ENCODE results near the gene PRRC2B.
"Not testable (repeated sequence)": the region's sequence is repeated elsewhere in the genome, so short reads cannot be mapped to it uniquely, and the experiment has no call there.

PRRC2B gene

GRCh38 chr9:131396099-131396479 lies 2.2 kb downstream of the PRRC2B start:
- H3K27me3 ChIP-seq (ENCODE audit: low read depth); DNase-seq (ENCODE audit: low spot score in 2 of 2); in situ Hi-C loops (cut with MboI; ENCODE audit: low sequenced_read_pairs); H3K9me3 ChIP-seq: not testable (repeated sequence)
- peaks cover 43% of the 10 kb centered on the region for H3K4me1 ChIP-seq
- peak overlapping the region; percentile 54 for H3K4me3 ChIP-seq
- peaks cover 21% of the 10 kb centered on the region for H3K36me3 ChIP-seq (replicated peaks)

DNA sequence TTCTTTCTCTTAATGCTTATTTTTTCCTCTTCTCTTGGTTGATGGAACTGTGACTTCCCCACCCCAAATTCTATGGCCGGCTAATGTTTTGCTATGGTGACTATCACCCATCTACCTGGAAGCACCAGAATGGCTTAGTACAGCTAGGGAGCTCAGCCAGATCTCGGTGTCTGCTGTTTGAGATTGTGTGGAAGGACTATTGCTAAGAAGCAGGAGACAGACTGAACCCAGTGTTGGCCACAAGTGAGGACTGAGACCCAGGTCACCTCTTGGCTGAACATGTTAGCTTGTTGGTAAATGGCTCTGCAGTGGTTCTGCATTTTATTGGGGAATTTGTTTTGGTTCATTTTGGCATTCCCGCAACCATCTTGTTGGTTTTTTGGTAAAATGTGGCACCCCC lies 2.7 kb downstream of the PRRC2B start:
- Histone ChIP-seq H3K27me3 (ENCODE audit: low read depth) (no peaks in the 10 kb centered on the region), H3K4me3 (peak overlapping the region; percentile 54), H3K4me1 (peaks cover 46% of the 10 kb centered on the region), H3K9me3 (no peaks in the 10 kb centered on the region), H3K36me3 (replicated peaks) (peaks cover 21% of the 10 kb centered on the region)
- no peak for DNase-seq (ENCODE audit: low spot score in 2 of 2)
- in situ Hi-C loops (cut with MboI; ENCODE audit: low sequenced_read_pairs): no loop called here

DNA sequence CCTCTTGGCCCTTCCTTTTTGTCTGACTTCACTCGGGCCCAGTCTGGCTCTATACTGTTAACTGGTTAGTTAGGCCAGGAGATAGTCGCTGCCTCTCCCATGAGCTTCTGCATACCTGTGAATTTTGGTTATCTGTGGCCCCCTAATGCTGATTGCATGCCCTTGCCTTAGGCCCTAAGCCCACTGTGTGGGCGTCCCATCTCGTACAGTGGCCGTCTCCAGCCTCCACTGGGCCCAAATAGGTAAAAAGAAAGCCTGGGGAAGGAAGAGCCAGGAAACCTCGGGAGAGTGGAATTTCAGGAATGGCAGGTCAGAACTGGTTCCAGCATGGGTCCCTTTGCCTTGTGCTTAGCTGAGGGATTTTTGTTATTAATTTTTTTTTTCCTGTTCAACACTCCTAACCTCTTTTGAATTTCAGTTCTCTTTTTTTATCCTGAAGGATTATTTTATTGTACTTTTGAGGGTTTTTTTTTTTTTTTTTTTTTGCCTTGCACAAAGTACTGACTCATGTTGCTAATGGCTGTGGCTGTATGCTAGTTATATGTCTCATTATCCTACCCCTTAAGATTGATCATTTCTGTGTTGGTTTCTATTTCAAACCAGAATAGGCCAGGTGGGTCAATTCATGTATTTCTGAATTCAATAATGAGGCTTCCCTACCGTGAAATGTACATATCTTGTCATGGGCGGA lies 3.4 kb downstream of the PRRC2B start:
- peak in 1 of 2 experiments; percentile 50 for DNase-seq (ENCODE audit: low spot score in 2 of 2)
- no peaks in the 10 kb centered on the region for H3K27me3 ChIP-seq (ENCODE audit: low read depth)
- in situ Hi-C loops (cut with MboI; ENCODE audit: low sequenced_read_pairs): no loop called here
- H3K4me3 ChIP-seq: peak overlapping the region; percentile 54
- H3K9me3 ChIP-seq: no peaks in the 10 kb centered on the region
- H3K36me3 ChIP-seq (replicated peaks): peaks cover 21% of the 10 kb centered on the region
- H3K4me1 ChIP-seq: peaks cover 51% of the 10 kb centered on the region

DNA sequence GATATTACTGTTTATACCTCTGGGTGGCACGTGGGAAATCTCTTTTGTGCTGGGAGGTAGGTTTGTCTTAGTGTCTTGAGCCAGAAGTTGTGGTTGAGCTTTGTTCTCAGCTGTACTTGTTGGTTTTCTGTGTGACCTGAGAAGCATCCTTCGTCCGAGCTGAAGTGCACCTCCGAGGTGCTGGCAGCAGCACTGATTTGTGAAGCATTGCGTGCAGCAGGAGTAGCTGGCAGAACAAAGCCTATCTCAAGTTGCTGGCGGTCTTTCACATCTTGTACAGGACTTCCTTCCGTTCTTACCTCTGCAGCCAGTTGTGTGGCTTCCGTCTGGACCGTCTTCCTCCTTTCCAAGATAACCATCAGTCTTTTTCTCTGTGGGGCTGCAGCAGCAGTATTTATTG lies 4.3 kb downstream of the PRRC2B start:
- peaks cover 51% of the 10 kb centered on the region for H3K4me1 ChIP-seq
- DNase-seq (ENCODE audit: low spot score in 2 of 2): no peak
- H3K4me3 ChIP-seq: no peak overlapping the region
- H3K9me3 ChIP-seq: no peaks in the 10 kb centered on the region
- in situ Hi-C loops (cut with MboI; ENCODE audit: low sequenced_read_pairs): no loop called here
- peaks cover 24% of the 10 kb centered on the region for H3K36me3 ChIP-seq (replicated peaks)
- H3K27me3 ChIP-seq (ENCODE audit: low read depth): no peaks in the 10 kb centered on the region

DNA sequence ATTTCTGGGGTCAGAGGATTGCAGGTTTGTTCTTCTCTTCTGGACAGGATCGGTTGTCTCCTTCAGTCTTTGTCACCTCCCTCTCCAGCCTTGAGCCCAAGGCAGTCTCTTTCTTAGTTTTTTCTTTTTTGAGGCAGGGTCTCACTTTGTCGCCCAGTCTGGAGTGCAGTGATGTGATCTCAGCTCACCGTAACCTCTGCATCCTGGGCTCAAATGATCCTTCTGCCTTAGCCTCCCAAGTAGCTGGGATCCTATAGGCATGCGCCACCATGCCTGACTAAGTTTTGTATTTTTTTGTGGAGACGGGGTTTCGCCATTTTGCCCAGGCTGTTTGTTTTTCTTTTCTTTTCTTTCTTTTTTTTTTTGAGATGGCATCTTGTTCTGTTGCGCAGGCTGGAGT lies 6.1 kb downstream of the PRRC2B start:
- Histone ChIP-seq H3K27me3 (ENCODE audit: low read depth) (no peaks in the 10 kb centered on the region), H3K4me1 (peaks cover 61% of the 10 kb centered on the region), H3K9me3 (no peaks in the 10 kb centered on the region), H3K36me3 (replicated peaks) (peaks cover 24% of the 10 kb centered on the region), H3K4me3 (no peak overlapping the region)
- DNase-seq (ENCODE audit: low spot score in 2 of 2): no peak
- in situ Hi-C loops (cut with MboI; ENCODE audit: low sequenced_read_pairs): loop anchor here (5.0 kb wide), 1 partner anchor 43 kb away; no protein-coding TSS in a partner anchor

GRCh38 chr9:131400627-131401026 lies 6.7 kb downstream of the PRRC2B start:
- Histone ChIP-seq H3K36me3 (replicated peaks) (peaks cover 30% of the 10 kb centered on the region), H3K4me1 (peaks cover 67% of the 10 kb centered on the region), H3K4me3 (no peak overlapping the region), H3K9me3 (no peaks in the 10 kb centered on the region), H3K27me3 (ENCODE audit: low read depth) (no peaks in the 10 kb centered on the region)
- no peak for DNase-seq (ENCODE audit: low spot score in 2 of 2)
- in situ Hi-C loops (cut with MboI; ENCODE audit: low sequenced_read_pairs): loop anchor here (5.0 kb wide), 1 partner anchor 43 kb away; no protein-coding TSS in a partner anchor

DNA sequence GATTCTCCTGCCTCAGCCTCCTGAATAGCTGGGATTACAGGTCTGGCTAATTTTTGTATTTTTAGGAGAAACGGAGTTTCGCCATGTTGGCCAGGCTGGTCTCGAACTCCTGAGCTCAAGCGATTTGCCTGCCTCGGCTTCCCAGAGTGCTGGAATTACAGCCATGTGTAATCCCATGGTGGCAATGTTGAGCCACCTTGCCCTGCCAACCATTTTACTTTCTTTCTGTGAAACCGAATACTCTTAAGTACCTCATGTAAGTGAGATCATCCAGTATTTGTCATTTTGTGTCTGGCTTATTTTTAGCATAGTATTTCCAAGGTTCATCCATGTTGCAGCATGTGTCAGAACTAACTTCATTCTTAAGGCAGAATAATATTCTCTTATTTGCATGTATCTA lies 8.2 kb downstream of the PRRC2B start:
- H3K4me1 ChIP-seq: peaks cover 76% of the 10 kb centered on the region
- in situ Hi-C loops (cut with MboI; ENCODE audit: low sequenced_read_pairs): loop anchor here (5.0 kb wide), 1 partner anchor 45 kb away; no protein-coding TSS in a partner anchor
- H3K4me3 ChIP-seq: no peak overlapping the region
- no peaks in the 10 kb centered on the region for H3K9me3 ChIP-seq
- DNase-seq (ENCODE audit: low spot score in 2 of 2): no peak
- no peaks in the 10 kb centered on the region for H3K27me3 ChIP-seq (ENCODE audit: low read depth)
- H3K36me3 ChIP-seq (replicated peaks): peaks cover 27% of the 10 kb centered on the region

GRCh38 chr9:131402738-131403492 lies 9.0 kb downstream of the PRRC2B start:
- no peaks in the 10 kb centered on the region for H3K27me3 ChIP-seq (ENCODE audit: low read depth)
- in situ Hi-C loops (cut with MboI; ENCODE audit: low sequenced_read_pairs): loop anchor here (5.0 kb wide), 1 partner anchor 46 kb away; no protein-coding TSS in a partner anchor
- H3K36me3 ChIP-seq (replicated peaks): peaks cover 23% of the 10 kb centered on the region
- DNase-seq (ENCODE audit: low spot score in 2 of 2): peak in 1 of 2 experiments; percentile 65
- H3K9me3 ChIP-seq: no peaks in the 10 kb centered on the region
- H3K4me1 ChIP-seq: peaks cover 76% of the 10 kb centered on the region
- H3K4me3 ChIP-seq: no peak overlapping the region

- Histone ChIP-seq H3K4me1 (peaks cover 76% of the 10 kb centered on the region), H3K9me3 (no peaks in the 10 kb centered on the region), H3K4me3 (no peak overlapping the region), H3K27me3 (ENCODE audit: low read depth) (no peaks in the 10 kb centered on the region), H3K36me3 (replicated peaks) (peaks cover 18% of the 10 kb centered on the region)
- in situ Hi-C loops (cut with MboI; ENCODE audit: low sequenced_read_pairs): loop anchor here (5.0 kb wide), 1 partner anchor 46 kb away; no protein-coding TSS in a partner anchor
- no peak for DNase-seq (ENCODE audit: low spot score in 2 of 2)
Measured at GRCh38 chr9:131403493-131403773, 9.5 kb downstream of the PRRC2B start.

- in situ Hi-C loops (cut with MboI; ENCODE audit: low sequenced_read_pairs): loop anchor here (5.0 kb wide), 1 partner anchor 47 kb away; no protein-coding TSS in a partner anchor
- Histone ChIP-seq H3K27me3 (ENCODE audit: low read depth) (no peaks in the 10 kb centered on the region), H3K36me3 (replicated peaks) (peaks cover 15% of the 10 kb centered on the region), H3K4me3 (no peak overlapping the region), H3K9me3 (no peaks in the 10 kb centered on the region), H3K4me1 (peaks cover 72% of the 10 kb centered on the region)
- no peak for DNase-seq (ENCODE audit: low spot score in 2 of 2)
Measured at GRCh38 chr9:131404581-131404980, 10.7 kb downstream of the PRRC2B start.

- H3K4me1 ChIP-seq: peaks cover 71% of the 10 kb centered on the region
- no peak overlapping the region for H3K4me3 ChIP-seq
- peaks cover 13% of the 10 kb centered on the region for H3K36me3 ChIP-seq (replicated peaks)
- no peak for DNase-seq (ENCODE audit: low spot score in 2 of 2)
- in situ Hi-C loops (cut with MboI; ENCODE audit: low sequenced_read_pairs): loop anchor here (5.0 kb wide), 1 partner anchor 48 kb away; no protein-coding TSS in a partner anchor
- no peaks in the 10 kb centered on the region for H3K27me3 ChIP-seq (ENCODE audit: low read depth)
- no peaks in the 10 kb centered on the region for H3K9me3 ChIP-seq
Measured at GRCh38 chr9:131404987-131405386, 11.1 kb downstream of the PRRC2B start.

DNA sequence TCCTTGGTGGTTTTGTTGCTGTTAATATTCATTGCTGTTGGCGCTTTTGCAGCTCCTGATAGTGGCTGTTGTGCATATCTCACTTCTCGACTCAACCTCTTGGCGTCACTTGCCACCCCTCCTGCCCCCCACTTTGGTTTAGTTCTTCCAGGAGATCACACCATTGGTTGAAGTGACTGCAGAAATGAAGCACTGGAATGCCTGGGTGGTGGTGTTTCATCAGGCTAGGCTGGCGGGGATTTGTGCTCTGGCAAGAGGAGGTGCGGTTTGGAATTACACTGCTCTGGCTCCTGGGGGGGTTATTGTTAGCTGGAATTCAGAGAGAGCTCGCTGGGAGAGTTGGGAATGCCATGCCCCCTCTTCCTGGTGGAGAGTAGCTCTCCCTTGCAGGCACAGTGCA lies 11.5 kb downstream of the PRRC2B start:
- peak in 1 of 2 experiments; percentile 50 for DNase-seq (ENCODE audit: low spot score in 2 of 2)
- H3K4me1 ChIP-seq: peaks cover 74% of the 10 kb centered on the region
- H3K4me3 ChIP-seq: no peak overlapping the region
- peaks cover 18% of the 10 kb centered on the region for H3K36me3 ChIP-seq (replicated peaks)
- no peaks in the 10 kb centered on the region for H3K9me3 ChIP-seq
- in situ Hi-C loops (cut with MboI; ENCODE audit: low sequenced_read_pairs): no loop called here
- H3K27me3 ChIP-seq (ENCODE audit: low read depth): no peaks in the 10 kb centered on the region

GRCh38 chr9:131405858-131406537 lies 12.1 kb downstream of the PRRC2B start:
- Histone ChIP-seq H3K9me3 (no peaks in the 10 kb centered on the region), H3K27me3 (ENCODE audit: low read depth) (no peaks in the 10 kb centered on the region), H3K36me3 (replicated peaks) (peaks cover 23% of the 10 kb centered on the region), H3K4me3 (no peak overlapping the region), H3K4me1 (peaks cover 77% of the 10 kb centered on the region)
- in situ Hi-C loops (cut with MboI; ENCODE audit: low sequenced_read_pairs): no loop called here
- DNase-seq (ENCODE audit: low spot score in 2 of 2): no peak

Data from HAP-1 (cell line).